ENCODE results near the gene VPS13D.

Gene VPS13D

DNA sequence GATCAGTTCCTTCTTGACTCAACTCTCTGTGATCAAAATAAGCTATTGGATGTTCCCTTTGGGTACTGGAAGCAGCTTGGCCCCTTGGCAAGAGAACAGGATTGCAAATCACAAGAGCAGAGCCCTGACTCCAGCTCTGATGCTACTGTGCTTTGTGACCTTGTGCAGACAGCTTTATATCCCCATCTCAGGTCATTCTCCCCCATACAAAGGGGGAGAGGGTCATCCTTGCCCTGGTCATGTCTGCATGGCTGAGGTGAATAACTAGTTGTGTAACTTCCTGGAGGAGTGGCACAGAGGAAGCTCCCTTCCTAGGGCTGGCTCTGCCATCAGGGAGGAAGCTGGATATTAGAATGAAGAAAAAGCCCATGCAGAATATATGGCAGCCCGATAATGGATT, 245.3 kb downstream of the VPS13D start:
- H3K36me3 ChIP-seq (ENCODE audit: control insufficient read depth, low read length) = no peaks in the 10 kb centered on the region
- no peak overlapping the region for H3K4me3 ChIP-seq (ENCODE audit: low read length)
- no peak overlapping the region for H3K27ac ChIP-seq (ENCODE audit: low read depth, low read length)
- H3K27me3 ChIP-seq (ENCODE audit: control insufficient read depth, low read length) = no peaks in the 10 kb centered on the region
- H3K4me1 ChIP-seq (ENCODE audit: control insufficient read depth, low read length) = peaks cover 22% of the 10 kb centered on the region
- H3F3A ChIP-seq (ENCODE audit: control insufficient read depth, insufficient read depth) = no peaks in the 10 kb centered on the region
- H3K9me2 ChIP-seq (replicated peaks; ENCODE audit: control insufficient read depth, low read length) = no peaks in the 10 kb centered on the region
- no peaks in the 10 kb centered on the region for H3K79me2 ChIP-seq (ENCODE audit: control insufficient read depth, low read length)
- no peaks in the 10 kb centered on the region for H4K20me1 ChIP-seq (ENCODE audit: control insufficient read depth, insufficient read depth, low read depth, low read length)
- no peaks in the 10 kb centered on the region for H3K9me3 ChIP-seq (ENCODE audit: control insufficient read depth, insufficient read depth, low read length)
- H3K4me2 ChIP-seq (ENCODE audit: low read length) = no peak overlapping the region
- TF ChIP-seq EZH2phosphoT487 (IDR thresholded peaks at IDR 0.05; ENCODE audit: borderline replicate concordance, low read length) = no peak
- TF ChIP-seq, protein P1, sequence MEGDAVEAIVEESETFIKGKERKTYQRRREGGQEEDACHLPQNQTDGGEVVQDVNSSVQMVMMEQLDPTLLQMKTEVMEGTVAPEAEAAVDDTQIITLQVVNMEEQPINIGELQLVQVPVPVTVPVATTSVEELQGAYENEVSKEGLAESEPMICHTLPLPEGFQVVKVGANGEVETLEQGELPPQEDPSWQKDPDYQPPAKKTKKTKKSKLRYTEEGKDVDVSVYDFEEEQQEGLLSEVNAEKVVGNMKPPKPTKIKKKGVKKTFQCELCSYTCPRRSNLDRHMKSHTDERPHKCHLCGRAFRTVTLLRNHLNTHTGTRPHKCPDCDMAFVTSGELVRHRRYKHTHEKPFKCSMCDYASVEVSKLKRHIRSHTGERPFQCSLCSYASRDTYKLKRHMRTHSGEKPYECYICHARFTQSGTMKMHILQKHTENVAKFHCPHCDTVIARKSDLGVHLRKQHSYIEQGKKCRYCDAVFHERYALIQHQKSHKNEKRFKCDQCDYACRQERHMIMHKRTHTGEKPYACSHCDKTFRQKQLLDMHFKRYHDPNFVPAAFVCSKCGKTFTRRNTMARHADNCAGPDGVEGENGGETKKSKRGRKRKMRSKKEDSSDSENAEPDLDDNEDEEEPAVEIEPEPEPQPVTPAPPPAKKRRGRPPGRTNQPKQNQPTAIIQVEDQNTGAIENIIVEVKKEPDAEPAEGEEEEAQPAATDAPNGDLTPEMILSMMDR (IDR thresholded peaks at IDR 0.05; ENCODE audit: low read depth, low read length, poor library complexity, severe bottlenecking) = no peak

DNA sequence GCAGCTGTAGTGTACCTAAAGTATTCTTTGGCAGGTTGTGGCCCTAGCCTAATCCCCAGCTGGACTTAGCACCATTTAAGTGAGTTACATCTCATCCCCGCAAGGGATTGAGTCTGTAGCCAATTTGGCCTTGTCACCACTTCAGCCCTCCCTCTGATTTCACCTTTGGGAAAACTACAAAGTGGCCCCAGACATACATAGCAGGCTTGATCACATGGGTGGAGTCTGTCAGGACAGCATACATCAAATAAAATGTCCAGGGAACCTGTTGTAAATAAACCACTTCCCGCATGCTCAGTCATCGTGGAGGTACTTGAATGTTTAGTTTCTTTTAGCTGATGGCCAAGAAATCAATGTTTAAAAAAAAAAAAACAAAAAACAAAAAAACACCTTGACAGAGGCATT, 245.7 kb downstream of the VPS13D start:
- Histone ChIP-seq H3K4me1 (ENCODE audit: control insufficient read depth, low read length) (peaks cover 25% of the 10 kb centered on the region), H3K9me2 (replicated peaks; ENCODE audit: control insufficient read depth, low read length) (no peaks in the 10 kb centered on the region), H3K36me3 (ENCODE audit: control insufficient read depth, low read length) (no peaks in the 10 kb centered on the region), H3K9me3 (ENCODE audit: control insufficient read depth, insufficient read depth, low read length) (no peaks in the 10 kb centered on the region), H3K27me3 (ENCODE audit: control insufficient read depth, low read length) (no peaks in the 10 kb centered on the region), H3K79me2 (ENCODE audit: control insufficient read depth, low read length) (no peaks in the 10 kb centered on the region), H4K20me1 (ENCODE audit: control insufficient read depth, insufficient read depth, low read depth, low read length) (no peaks in the 10 kb centered on the region), H3F3A (ENCODE audit: control insufficient read depth, insufficient read depth) (no peaks in the 10 kb centered on the region), H3K4me2 (ENCODE audit: low read length) (no peak overlapping the region), H3K27ac (ENCODE audit: low read depth, low read length) (no peak overlapping the region), H3K4me3 (ENCODE audit: low read length) (no peak overlapping the region)
- TF ChIP-seq, protein P1 (IDR thresholded peaks at IDR 0.05; ENCODE audit: low read depth, low read length, poor library complexity, severe bottlenecking) = no peak
- no peak for TF ChIP-seq EZH2phosphoT487 (IDR thresholded peaks at IDR 0.05; ENCODE audit: borderline replicate concordance, low read length)

DNA sequence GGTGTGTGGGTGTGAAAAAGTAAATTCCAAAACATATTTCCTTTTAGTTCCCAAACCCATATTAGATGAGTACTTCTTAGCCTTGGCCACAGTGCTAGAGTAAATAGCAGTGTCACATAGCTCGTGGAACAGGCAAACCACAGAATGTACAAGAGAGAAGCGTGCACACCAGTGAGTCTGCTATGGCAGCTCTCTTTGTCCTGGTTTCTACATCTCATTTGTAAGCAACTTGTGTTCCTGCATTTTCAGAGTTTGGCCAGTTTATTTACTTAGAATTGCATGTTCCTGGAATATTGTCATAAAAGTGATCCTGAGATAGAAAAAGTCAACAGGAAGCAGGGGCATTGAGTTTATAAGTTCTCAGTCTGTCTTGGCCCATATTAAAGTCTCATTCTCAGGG, 246.1 kb downstream of the VPS13D start:
- Histone ChIP-seq H3K4me1 (ENCODE audit: control insufficient read depth, low read length) (peaks cover 29% of the 10 kb centered on the region), H3K4me2 (ENCODE audit: low read length) (no peak overlapping the region)

More for the DNA sequence above, 246.1 kb downstream of the VPS13D start:
- H3K27me3 ChIP-seq (ENCODE audit: control insufficient read depth, low read length) = no peaks in the 10 kb centered on the region
- H3K4me3 ChIP-seq (ENCODE audit: low read length) = no peak overlapping the region
- no peaks in the 10 kb centered on the region for H3K9me3 ChIP-seq (ENCODE audit: control insufficient read depth, insufficient read depth, low read length)
- no peaks in the 10 kb centered on the region for H3K79me2 ChIP-seq (ENCODE audit: control insufficient read depth, low read length)
- H3K27ac ChIP-seq (ENCODE audit: low read depth, low read length) = no peak overlapping the region
- no peaks in the 10 kb centered on the region for H3F3A ChIP-seq (ENCODE audit: control insufficient read depth, insufficient read depth)
- no peaks in the 10 kb centered on the region for H3K9me2 ChIP-seq (replicated peaks; ENCODE audit: control insufficient read depth, low read length)
- H4K20me1 ChIP-seq (ENCODE audit: control insufficient read depth, insufficient read depth, low read depth, low read length) = no peaks in the 10 kb centered on the region
- no peak for TF ChIP-seq EZH2phosphoT487 (IDR thresholded peaks at IDR 0.05; ENCODE audit: borderline replicate concordance, low read length)
- TF ChIP-seq, protein P1 (IDR thresholded peaks at IDR 0.05; ENCODE audit: low read depth, low read length, poor library complexity, severe bottlenecking) = no peak
- no peaks in the 10 kb centered on the region for H3K36me3 ChIP-seq (ENCODE audit: control insufficient read depth, low read length)

All from DOHH2 (cell line).